IMR-90 (cell line): Measurements from ENCODE around the gene LCTL. TPM values are rescaled to one million over a fixed set of nuclear protein-coding genes. Genes with fewer than 3 reads are reported as not detected.

Experiments used
- ATAC-seq: fragments of 200-7000 bp; cut with Tn5 transposase; 2 replicates; pipeline ENCODE4 v1.9.1; 2020; ENCODE audit warnings: low read depth, mild to moderate bottlenecking, moderate library complexity
- BruUV-seq: library from RNA; stranded (reverse); fragments of 400-500 nt; replicated peaks from 2 replicates; lab custom pipeline; 2021; lab: Mats Ljungman, UMichigan
- CTCF ChIA-PET: fragments of 300-600 bp; formaldehyde crosslinking; extraction: SDS; loops from one replicate; lab custom pipeline; 2021; ENCODE audit warnings: antibody characterized with exemption; lab: Yijun Ruan, JAX
- POLR2A ChIA-PET: fragments of 300-600 bp; sonication (Branson Sonifier 250); formaldehyde crosslinking; loops from one replicate; lab custom pipeline; 2022; ENCODE audit warnings: antibody characterized with exemption; ENCODE audit not compliant: unreplicated experiment; lab: Charles Lee
- DNase-seq: peaks from one replicate; pipeline ENCODE4 v3.0.0; 2013
- H2AFZ ChIP-seq: replicated peaks from 2 replicates; pipeline ENCODE3; 2013; ENCODE audit warnings: low read length, mild to moderate bottlenecking; ENCODE audit not compliant: poor library complexity
- H2AK5ac ChIP-seq: 2 replicates; pipeline ENCODE4 v1.6.1; 2013; ENCODE audit warnings: low read depth, low read length, inconsistent platforms
- H2AK9ac ChIP-seq: replicated peaks from 2 replicates; pipeline ENCODE3; 2013; ENCODE audit warnings: mild to moderate bottlenecking, low read depth, low read length, moderate library complexity; ENCODE audit not compliant: poor library complexity
- H2BK120ac ChIP-seq: 2 replicates; pipeline ENCODE4 v1.6.1; 2013; ENCODE audit warnings: low read depth, low read length, inconsistent platforms
- H2BK15ac ChIP-seq: 3 replicates; pipeline ENCODE4 v1.6.1; 2013; ENCODE audit warnings: low read depth, low read length, inconsistent platforms
- H2BK20ac ChIP-seq: 2 replicates; pipeline ENCODE4 v1.6.1; 2013; ENCODE audit warnings: low read depth, mild to moderate bottlenecking, inconsistent platforms, low read length, moderate library complexity
- H2BK5ac ChIP-seq: 2 replicates; pipeline ENCODE4 v1.6.1; 2013; ENCODE audit warnings: mild to moderate bottlenecking, low read depth, low read length, inconsistent platforms; ENCODE audit not compliant: poor library complexity, severe bottlenecking
- H3K14ac ChIP-seq: replicated peaks from 2 replicates; pipeline ENCODE4 v1.6.1; 2013; ENCODE audit warnings: low read depth, low read length, inconsistent platforms
- H3K18ac ChIP-seq: 2 replicates; pipeline ENCODE4 v1.6.1; 2013; ENCODE audit warnings: low read depth, low read length, control low read depth
- H3K23ac ChIP-seq: 2 replicates; pipeline ENCODE4 v1.6.1; 2013; ENCODE audit warnings: low read depth, low read length, inconsistent platforms
- H3K27ac ChIP-seq: 2 replicates; pipeline ENCODE4 v1.5.1; 2013; ENCODE audit warnings: mild to moderate bottlenecking, control low read depth, low read length; ENCODE audit not compliant: insufficient read depth
- H3K27me3 ChIP-seq: 2 replicates; pipeline ENCODE4 v1.6.1; 2013; ENCODE audit warnings: low read length; ENCODE audit not compliant: control insufficient read depth, insufficient read depth
- H3K36me3 ChIP-seq: 2 replicates; pipeline ENCODE4 v1.6.1; 2013; ENCODE audit warnings: low read length, mixed read lengths; ENCODE audit not compliant: control insufficient read depth, insufficient read depth
- H3K4ac ChIP-seq: 2 replicates; pipeline ENCODE4 v1.6.1; 2013; ENCODE audit warnings: low read depth, low read length, inconsistent platforms
- H3K4me1 ChIP-seq: 2 replicates; pipeline ENCODE4 v1.6.1; 2013; ENCODE audit warnings: low read length, mixed read lengths; ENCODE audit not compliant: control insufficient read depth, insufficient read depth
- H3K4me2 ChIP-seq: 2 replicates; pipeline ENCODE4 v1.6.1; 2013; ENCODE audit warnings: low read depth, mild to moderate bottlenecking, control low read depth, low read length, moderate library complexity
- H3K4me3 ChIP-seq: 2 replicates; pipeline ENCODE4 v1.5.1; 2013; ENCODE audit warnings: low read depth, mild to moderate bottlenecking, control low read depth, low read length, moderate library complexity; ENCODE audit not compliant: insufficient read depth
- H3K56ac ChIP-seq: 2 replicates; pipeline ENCODE4 v1.6.1; 2013; ENCODE audit warnings: low read length, inconsistent platforms; ENCODE audit not compliant: insufficient read depth; ENCODE audit errors: extremely low read depth
- H3K79me1 ChIP-seq, 2 experiments: 2 replicates each; pipeline ENCODE4 v1.6.1; 2013; ENCODE audit warnings: low read length in 2 of 2, inconsistent platforms in 1 of 2, low read depth in 1 of 2
- H3K9ac ChIP-seq: 2 replicates; pipeline ENCODE4 v1.6.1; 2013; ENCODE audit warnings: low read depth, low read length, control low read depth
- H3K9me1 ChIP-seq: 2 replicates; pipeline ENCODE4 v1.6.1; 2013; ENCODE audit warnings: low read length, inconsistent platforms; ENCODE audit not compliant: insufficient read depth
- H3K9me3 ChIP-seq: 2 replicates; pipeline ENCODE4 v1.6.1; 2013; ENCODE audit warnings: low read length; ENCODE audit not compliant: control insufficient read depth, insufficient read depth
- H4K20me1 ChIP-seq: 2 replicates; pipeline ENCODE4 v1.6.1; 2013; ENCODE audit warnings: low read length, inconsistent platforms; ENCODE audit not compliant: insufficient read depth
- H4K5ac ChIP-seq: 2 replicates; pipeline ENCODE4 v1.6.1; 2013; ENCODE audit warnings: mild to moderate bottlenecking, low read depth, low read length, control low read depth
- H4K8ac ChIP-seq, 2 experiments: 2 replicates each; pipeline ENCODE4 v1.6.1; 2013; ENCODE audit warnings: low read depth in 2 of 2, low read length in 2 of 2, control low read depth in 1 of 2, inconsistent platforms in 1 of 2
- H4K91ac ChIP-seq: 2 replicates; pipeline ENCODE4 v1.6.1; 2013; ENCODE audit warnings: low read depth, low read length, inconsistent platforms; ENCODE audit not compliant: insufficient read depth
- CHD1 ChIP-seq: IDR thresholded peaks from 2 replicates; pipeline ENCODE4 v1.6.1; 2012; ENCODE audit warnings: low read depth, low read length, improper control_type of control experiment
- MAFK ChIP-seq: IDR thresholded peaks from 2 replicates; pipeline ENCODE4 v1.6.1; 2012; ENCODE audit warnings: low read depth, low read length, improper control_type of control experiment
- POLR2A ChIP-seq: IDR thresholded peaks from 2 replicates; pipeline ENCODE4 v1.6.1; 2012; ENCODE audit warnings: mild to moderate bottlenecking, low read depth, low read length
- WGBS, 2 experiments: methylation state at CpG; one replicate each; pipeline versions ENCODE4 v1.1.5 to v1.1.7; 2013; ENCODE audit warnings: missing lambda C conversion rate in 2 of 2; ENCODE audit not compliant: insufficient read length in 1 of 2; ENCODE audit errors: extremely low coverage in 2 of 2; 5-methylcytosine and 5-hydroxymethylcytosine counted together
- dilution Hi-C: fragments of 300-500 bp; cut with HindIII; formaldehyde crosslinking; loops from one replicate; pipeline ENCODE4 v1.14.3; 2018; ENCODE audit warnings: low sequenced_read_pairs; ENCODE audit not compliant: unreplicated experiment
- in situ Hi-C: fragments of 300-500 bp; cut with MboI; formaldehyde crosslinking; loops from 3 replicates; pipeline ENCODE4 v1.14.3; 2019; ENCODE audit warnings: low sequenced_read_pairs, inconsistent platforms, mixed read lengths
- intact Hi-C: fragments of 100-400 bp; cut with micrococcal nuclease; formaldehyde crosslinking; loops from 2 replicates; pipeline ENCODE4 v1.10.0; 2022
- polyA plus RNA-seq, 3 experiments: library from polyadenylated mRNA; depleted of rRNA; stranded (reverse); fragments of >200 nt; gene quantifications; 2 replicates each; pipeline ENCODE4 v1.2.3, GENCODE V29; 2012; ENCODE audit warnings: low replicate concordance in 1 of 3
- total RNA-seq: library from RNA; depleted of rRNA; stranded (reverse); fragments of >200 nt; gene quantifications from 2 replicates; pipeline ENCODE4 v1.2.3, GENCODE V29; 2012

Gene LCTL
- total and polyA plus RNA-seq, 2 of the 4 experiments (the other 2 are of a cell fraction), result 10.3 to 10.4 TPM

DNA sequence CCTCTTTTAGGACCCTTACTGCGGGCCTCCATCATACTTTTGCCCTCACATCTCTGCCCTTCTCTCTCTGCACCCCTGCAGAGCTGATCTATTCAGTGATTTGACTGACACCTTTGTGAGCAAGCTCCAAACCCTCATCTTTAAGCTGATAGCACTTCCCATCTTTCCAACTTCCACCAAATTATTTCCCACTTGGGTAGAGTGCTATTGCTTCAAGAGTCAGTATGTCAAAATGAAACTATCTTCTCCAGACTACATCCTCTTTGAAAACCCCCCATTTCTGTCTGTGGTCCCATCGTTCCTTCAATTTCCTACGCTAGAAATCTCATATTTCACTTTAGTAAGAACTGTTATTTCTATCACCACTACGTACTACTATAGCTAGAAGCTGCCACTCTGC lies 41.0 kb downstream of the LCTL start:
- H4K91ac ChIP-seq, result no peak overlapping the region
- no peak overlapping the region for H4K5ac ChIP-seq
- no peak for DNase-seq
- no peak overlapping the region for H2BK5ac ChIP-seq
- H3K9ac ChIP-seq, result no peak overlapping the region
- no peak overlapping the region for H2BK120ac ChIP-seq
- no peak overlapping the region for H2BK15ac ChIP-seq
- no peak overlapping the region for H3K4ac ChIP-seq
- TF ChIP-seq POLR2A (no peak), CHD1 (no peak), MAFK (no peak)
- dilution Hi-C loops (no loop called here), in situ Hi-C loops (no loop called here), intact Hi-C loops (no loop called here)
- H4K8ac ChIP-seq, result no peak overlapping the region
- H3K9me1 ChIP-seq, result no peaks in the 10 kb centered on the region
- H3K14ac ChIP-seq, result no peak overlapping the region
- H3K56ac ChIP-seq, result no peak overlapping the region
- no peak overlapping the region for H2BK20ac ChIP-seq
- H3K27ac ChIP-seq, result no peak overlapping the region
- no peak overlapping the region for H2AK9ac ChIP-seq
- WGBS, 2 experiments, result 100% methylated on average over 1 of the region's 4 CpGs; no CpG with 5 or more reads in 1 of the 2 experiments
- no peak overlapping the region for H3K4me3 ChIP-seq
- no peak overlapping the region for H3K4me2 ChIP-seq
- H3K23ac ChIP-seq, result no peak overlapping the region
- CTCF ChIA-PET, result no interaction called here
- H2AK5ac ChIP-seq, result no peak overlapping the region
- H3K27me3 ChIP-seq, result no peaks in the 10 kb centered on the region
- no peak for ATAC-seq
- no peaks in the 10 kb centered on the region for H4K20me1 ChIP-seq
- no TSS peak for BruUV-seq
- peaks cover 0 to 3% of the 10 kb centered on the region in 2 experiments; a peak in 2 of 4 replicates for H3K79me1 ChIP-seq
- POLR2A ChIA-PET, result interaction anchor here (0.7 kb wide), 1 partner anchor 20 kb away, joined by 3 read pairs; the partner anchor contains the start of gene ZWILCH
- no peaks in the 10 kb centered on the region for H3K9me3 ChIP-seq
- peaks cover 5% of the 10 kb centered on the region for H3K36me3 ChIP-seq
- no peak overlapping the region for H2AFZ ChIP-seq
- H3K18ac ChIP-seq, result no peak overlapping the region
- no peaks in the 10 kb centered on the region for H3K4me1 ChIP-seq
